Fibroblast of the aortic adventitia (primary cell): ENCODE data around the gene DGKG. TPM values are rescaled to one million over a fixed set of nuclear protein-coding genes. Genes with fewer than 3 reads are reported as not detected.

Experiments used
- DNase-seq: peaks from one replicate; pipeline ENCODE4 v3.0.0-alpha.2; 2010; ENCODE audit warnings: low read depth
- H3K4me3 ChIP-seq: 2 replicates; pipeline ENCODE4 v1.5.1; 2011; ENCODE audit warnings: low read depth, mild to moderate bottlenecking, control low read depth, low read length, moderate library complexity
- total RNA-seq: library from RNA; depleted of rRNA; stranded (reverse); fragments of >200 nt; gene quantifications from 2 replicates; pipeline ENCODE4 v1.2.3, GENCODE V29; 2012; ENCODE audit warnings: low replicate concordance
- TF ChIP-seq, protein P1 (sequence below): IDR thresholded peaks from 2 replicates; pipeline ENCODE4 v1.5.1; 2011; ENCODE audit warnings: mild to moderate bottlenecking, low read length, control low read depth, inconsistent platforms; ENCODE audit not compliant: insufficient read depth

Gene DGKG
- total RNA-seq, 1 donor = 0.27 TPM

DNA sequence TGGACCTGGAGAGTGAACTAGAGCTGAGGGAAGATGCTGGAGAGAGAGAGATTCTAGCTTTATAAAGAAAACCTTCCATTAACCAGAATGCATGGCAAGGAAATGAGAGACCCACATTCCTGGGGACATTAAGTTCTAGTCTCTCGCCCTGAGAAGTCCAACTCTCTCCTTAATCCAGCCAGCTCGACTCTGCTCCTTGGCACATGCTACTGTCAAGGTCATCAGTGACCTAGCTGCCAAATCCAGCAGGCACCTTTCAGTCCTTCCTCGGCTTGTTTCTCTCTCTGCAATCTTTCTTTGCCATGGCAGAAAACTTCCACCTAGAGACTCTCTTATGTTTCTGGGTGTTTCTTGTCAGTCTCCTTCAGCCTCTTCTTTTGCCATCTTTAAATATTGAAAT lies 40.3 kb downstream of the DGKG start:
- no peak for DNase-seq
- H3K4me3 ChIP-seq = no peak overlapping the region
- TF ChIP-seq, protein P1, sequence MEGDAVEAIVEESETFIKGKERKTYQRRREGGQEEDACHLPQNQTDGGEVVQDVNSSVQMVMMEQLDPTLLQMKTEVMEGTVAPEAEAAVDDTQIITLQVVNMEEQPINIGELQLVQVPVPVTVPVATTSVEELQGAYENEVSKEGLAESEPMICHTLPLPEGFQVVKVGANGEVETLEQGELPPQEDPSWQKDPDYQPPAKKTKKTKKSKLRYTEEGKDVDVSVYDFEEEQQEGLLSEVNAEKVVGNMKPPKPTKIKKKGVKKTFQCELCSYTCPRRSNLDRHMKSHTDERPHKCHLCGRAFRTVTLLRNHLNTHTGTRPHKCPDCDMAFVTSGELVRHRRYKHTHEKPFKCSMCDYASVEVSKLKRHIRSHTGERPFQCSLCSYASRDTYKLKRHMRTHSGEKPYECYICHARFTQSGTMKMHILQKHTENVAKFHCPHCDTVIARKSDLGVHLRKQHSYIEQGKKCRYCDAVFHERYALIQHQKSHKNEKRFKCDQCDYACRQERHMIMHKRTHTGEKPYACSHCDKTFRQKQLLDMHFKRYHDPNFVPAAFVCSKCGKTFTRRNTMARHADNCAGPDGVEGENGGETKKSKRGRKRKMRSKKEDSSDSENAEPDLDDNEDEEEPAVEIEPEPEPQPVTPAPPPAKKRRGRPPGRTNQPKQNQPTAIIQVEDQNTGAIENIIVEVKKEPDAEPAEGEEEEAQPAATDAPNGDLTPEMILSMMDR = no peak

- no peak for DNase-seq
- TF ChIP-seq, protein P1 = no peak
These were observed 41.0 kb downstream of the DGKG start for GRCh38 chr3:186320862-186321568.

GRCh38 chr3:186319945-186320344 lies 42.1 kb downstream of the DGKG start:
- H3K4me3 ChIP-seq = no peak overlapping the region
- TF ChIP-seq, protein P1 = no peak
- no peak for DNase-seq

More at GRCh38 chr3:186320862-186321568, 41.0 kb downstream of the DGKG start:
- H3K4me3 ChIP-seq = no peak overlapping the region

DNA sequence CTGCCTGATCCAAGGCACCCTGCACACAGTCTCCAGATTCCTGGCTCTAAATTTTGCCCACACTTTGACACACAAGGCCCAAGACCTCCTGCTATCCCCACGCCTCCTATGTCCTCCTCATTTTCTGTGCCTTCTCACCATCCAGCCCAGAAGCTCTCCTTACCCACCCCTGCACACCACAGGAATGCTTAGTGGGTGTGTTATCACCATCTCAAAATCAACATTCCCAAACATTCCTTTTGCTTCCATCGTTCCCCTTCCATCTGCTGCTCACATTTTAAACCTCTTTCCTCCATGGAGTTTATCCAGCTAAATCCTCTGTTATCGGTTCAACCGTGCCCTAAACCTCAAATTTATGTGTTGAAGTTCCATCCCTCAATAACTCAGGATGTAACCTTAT lies 43.9 kb downstream of the DGKG start:
- DNase-seq = peak; percentile 10
- H3K4me3 ChIP-seq = no peak overlapping the region
- TF ChIP-seq, protein P1 = no peak

DNA sequence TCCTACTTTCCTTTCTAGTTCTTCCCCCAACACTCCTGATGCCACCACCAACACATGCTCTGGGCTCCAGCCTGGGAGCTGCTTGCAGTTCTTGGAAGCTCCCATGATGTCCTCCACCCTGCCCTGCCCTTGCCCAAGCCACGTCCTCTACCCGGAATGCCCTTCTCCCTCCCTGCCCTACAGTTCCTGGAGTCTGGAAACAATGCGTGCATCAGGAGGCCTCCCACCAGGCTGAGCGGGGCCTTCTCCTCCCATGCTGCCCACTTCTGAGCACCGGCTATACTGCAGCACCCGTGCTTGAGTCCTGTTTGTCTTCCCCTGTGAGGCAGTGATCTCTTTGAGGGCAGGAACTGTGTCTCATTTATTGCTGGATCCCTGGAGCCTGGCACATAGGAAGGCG lies 44.6 kb downstream of the DGKG start:
- TF ChIP-seq, protein P1 = no peak
- no peak overlapping the region for H3K4me3 ChIP-seq
- DNase-seq = no peak

DNA sequence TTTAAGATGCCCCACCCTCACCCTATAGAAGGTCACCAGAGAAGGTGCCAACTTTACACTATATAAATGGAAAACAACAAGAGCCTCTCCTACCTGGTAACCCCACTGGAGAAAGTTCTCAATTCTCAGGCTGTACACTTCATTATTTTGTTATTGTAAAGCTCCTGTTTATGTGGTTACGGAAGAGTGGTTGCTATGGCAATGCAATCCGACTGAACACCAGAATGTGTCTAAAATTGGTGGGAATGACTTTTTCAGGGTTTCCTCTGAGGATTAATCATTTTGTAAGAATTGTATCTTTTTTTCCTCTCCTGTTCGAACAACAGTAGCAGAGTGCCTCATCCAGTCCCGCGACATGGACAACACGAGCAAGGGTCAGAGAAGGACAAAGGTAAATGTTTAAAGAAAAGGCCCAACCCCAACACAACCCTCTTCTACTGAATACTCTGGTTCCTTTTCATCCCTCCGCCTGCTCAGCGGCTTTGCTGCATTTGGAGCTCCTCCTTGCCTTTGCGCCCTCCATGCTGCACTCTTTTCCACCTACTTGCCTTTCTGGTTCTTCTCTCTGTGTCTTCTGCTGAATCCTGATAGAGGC lies 45.3 kb downstream of the DGKG start:
- H3K4me3 ChIP-seq = no peak overlapping the region
- no peak for DNase-seq
- TF ChIP-seq, protein P1 = no peak
